AG04450 (cell line): Measurements from ENCODE around the gene TMEM218. TPM values are rescaled to one million over a fixed set of nuclear protein-coding genes. Genes with fewer than 3 reads are reported as not detected.

Source experiments
- CTCF ChIA-PET: fragments of 300-600, 350-600 bp; formaldehyde crosslinking; extraction: SDS; loops from one replicate; lab custom pipeline; 2022; ENCODE audit warnings: antibody characterized with exemption, inconsistent platforms; lab: Charles Lee
- POLR2A ChIA-PET: fragments of 350-600 bp; formaldehyde crosslinking; extraction: SDS; loops from one replicate; lab custom pipeline; 2021; ENCODE audit warnings: antibody characterized with exemption, inconsistent platforms; lab: Yijun Ruan, JAX
- DNase-seq: peaks from one replicate; pipeline ENCODE4 v3.0.0-alpha.2; 2011; ENCODE audit warnings: low read depth, low spot score
- H3K27ac ChIP-seq: one replicate; pipeline ENCODE4 v1.5.1; 2012; ENCODE audit warnings: low read depth, low read length, control low read depth
- H3K27me3 ChIP-seq: one replicate; pipeline ENCODE4 v1.6.0; 2012; ENCODE audit warnings: low read length; ENCODE audit not compliant: control insufficient read depth, insufficient read depth
- H3K4me3 ChIP-seq: 2 replicates; pipeline ENCODE4 v1.5.1; 2011; ENCODE audit warnings: mild to moderate bottlenecking, low read depth, low read length, control low read depth
- H3K9me3 ChIP-seq: 2 replicates; pipeline ENCODE4 v1.5.1; 2012; ENCODE audit warnings: low read length; ENCODE audit not compliant: control insufficient read depth, insufficient read depth
- polyA minus RNA-seq: library from RNA; depleted of rRNA, polyadenylated mRNA; stranded (reverse); fragments of >200 nt; gene quantifications from 2 replicates; pipeline ENCODE4 v1.2.3, GENCODE V29; 2011; rRNA and poly(A)+ RNA removed
- polyA plus RNA-seq: library from polyadenylated mRNA; depleted of rRNA; stranded (reverse); fragments of >200 nt; gene quantifications from 2 replicates; pipeline ENCODE4 v1.2.3, GENCODE V29; 2011; rRNA removed
- TF ChIP-seq, protein P1 (sequence below): IDR thresholded peaks from 2 replicates; pipeline ENCODE4 v1.5.1; 2011; ENCODE audit warnings: low read depth, low read length, control low read depth, inconsistent platforms

TMEM218 gene
- polyA plus RNA-seq (28.4 and 29.9 TPM in 2 replicates), polyA minus RNA-seq (12.0 and 13.2 TPM in 2 replicates)

DNA sequence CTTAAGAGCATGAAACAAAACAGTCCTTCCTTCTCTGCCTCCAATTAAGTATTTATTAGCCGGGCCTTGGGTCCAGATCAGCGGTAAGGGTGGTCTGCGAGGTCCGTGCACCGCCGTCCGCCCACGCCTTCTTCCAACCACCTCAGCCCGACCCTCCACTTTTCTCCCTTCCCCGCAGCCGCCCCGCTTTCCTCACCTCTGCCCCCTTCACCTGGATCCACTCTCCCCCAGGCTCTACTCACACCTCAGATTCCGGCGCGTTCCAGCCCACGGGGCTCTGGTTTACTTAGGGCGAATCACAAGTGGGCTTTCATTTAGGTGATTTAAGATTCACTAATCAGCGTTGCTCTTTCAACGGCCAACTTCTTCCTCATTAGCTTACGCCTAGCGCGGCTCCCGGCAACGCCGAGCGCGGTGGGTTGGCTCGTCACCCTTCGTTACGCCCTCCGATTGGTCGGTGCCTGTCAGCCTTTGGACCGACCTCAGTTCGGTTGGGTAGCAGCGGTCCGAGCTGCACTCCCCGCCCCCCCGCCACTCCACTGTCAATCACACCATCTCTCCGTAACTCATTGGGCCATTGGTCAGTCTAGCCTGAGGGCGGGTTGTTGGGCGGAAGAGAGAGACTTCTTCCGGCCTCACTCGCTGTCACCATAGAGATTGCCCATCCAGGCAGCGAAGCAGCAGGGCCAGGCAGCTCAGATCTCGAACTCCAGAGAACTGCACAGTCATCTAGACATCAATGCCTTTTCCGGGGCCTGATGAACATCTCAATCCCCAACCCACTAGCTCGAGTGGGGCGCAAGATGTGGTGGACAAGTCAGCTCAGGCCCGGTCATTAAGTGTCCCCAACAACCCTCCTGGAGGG is at the start of gene TMEM218:
Gene TMEM218, minus strand, starts transcription at position 284 of the 865 bp plus-strand sequence. CDS start 9,385 bp downstream, outside the sequence.
- Histone ChIP-seq H3K4me3 (peak within 1 kb of the TSS; percentile 93), H3K9me3 (no peaks in the 10 kb centered on the region; the same call in 1 of the 2 replicates), H3K27ac (peak within 1 kb of the TSS; percentile 54), H3K27me3 (no peaks in the 10 kb centered on the region)
- CTCF ChIA-PET, result interaction anchor here (0.6 to 2.4 kb wide), 12 partner anchors 13 to 1815 kb away, joined by 3 to 17 read pairs (median 3); no protein-coding TSS in a partner anchor
- peak; percentile 99 for DNase-seq
- TF ChIP-seq, protein P1, sequence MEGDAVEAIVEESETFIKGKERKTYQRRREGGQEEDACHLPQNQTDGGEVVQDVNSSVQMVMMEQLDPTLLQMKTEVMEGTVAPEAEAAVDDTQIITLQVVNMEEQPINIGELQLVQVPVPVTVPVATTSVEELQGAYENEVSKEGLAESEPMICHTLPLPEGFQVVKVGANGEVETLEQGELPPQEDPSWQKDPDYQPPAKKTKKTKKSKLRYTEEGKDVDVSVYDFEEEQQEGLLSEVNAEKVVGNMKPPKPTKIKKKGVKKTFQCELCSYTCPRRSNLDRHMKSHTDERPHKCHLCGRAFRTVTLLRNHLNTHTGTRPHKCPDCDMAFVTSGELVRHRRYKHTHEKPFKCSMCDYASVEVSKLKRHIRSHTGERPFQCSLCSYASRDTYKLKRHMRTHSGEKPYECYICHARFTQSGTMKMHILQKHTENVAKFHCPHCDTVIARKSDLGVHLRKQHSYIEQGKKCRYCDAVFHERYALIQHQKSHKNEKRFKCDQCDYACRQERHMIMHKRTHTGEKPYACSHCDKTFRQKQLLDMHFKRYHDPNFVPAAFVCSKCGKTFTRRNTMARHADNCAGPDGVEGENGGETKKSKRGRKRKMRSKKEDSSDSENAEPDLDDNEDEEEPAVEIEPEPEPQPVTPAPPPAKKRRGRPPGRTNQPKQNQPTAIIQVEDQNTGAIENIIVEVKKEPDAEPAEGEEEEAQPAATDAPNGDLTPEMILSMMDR, result no peak
- POLR2A ChIA-PET, result interaction anchor here (0.8 to 1.3 kb wide), 5 partner anchors 17 to 286 kb away, joined by 3 to 4 read pairs (median 3); no protein-coding TSS in a partner anchor

DNA sequence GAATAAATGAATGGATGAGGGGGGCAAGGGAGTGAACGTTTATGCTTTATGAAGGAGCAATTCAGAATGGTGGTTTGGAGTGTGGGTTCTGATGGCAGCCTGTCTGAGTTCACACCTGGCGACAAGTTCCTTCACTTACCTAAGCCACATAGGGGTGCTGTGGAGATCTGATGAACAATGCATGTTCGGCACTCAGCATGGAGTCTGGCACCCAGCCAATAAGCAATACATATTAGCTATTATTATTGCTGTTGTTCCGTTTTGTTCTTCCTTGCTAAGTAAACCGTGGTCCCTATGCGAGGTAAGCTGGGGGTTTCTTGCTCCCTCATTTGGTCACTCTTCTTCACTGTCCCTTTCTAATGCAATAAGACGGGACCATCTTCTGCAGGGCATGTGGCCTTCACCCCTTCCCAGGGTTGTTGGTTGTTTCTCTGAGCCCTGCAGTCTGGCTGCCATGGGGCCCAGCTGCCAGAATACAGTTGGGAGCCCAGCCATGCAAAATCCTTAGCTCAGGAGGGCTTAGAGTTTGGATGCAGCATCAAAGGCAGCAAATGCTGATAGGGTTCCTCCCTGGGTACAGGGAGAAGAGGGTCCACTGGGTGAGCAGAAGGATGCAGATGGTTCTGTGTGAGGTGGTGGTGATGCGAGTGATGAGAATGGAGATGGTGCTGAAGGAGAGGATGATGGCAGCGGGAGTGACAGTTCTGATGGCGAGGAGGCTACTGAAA is 46.7 kb upstream of the TMEM218 start:
- no peak overlapping the region for H3K27ac ChIP-seq
- no peak for DNase-seq
- H3K27me3 ChIP-seq, result peaks cover 18% of the 10 kb centered on the region
- no peaks in the 10 kb centered on the region for H3K9me3 ChIP-seq
- H3K4me3 ChIP-seq, result no peak overlapping the region
- CTCF ChIA-PET, result interaction anchor here (1.3 to 2.5 kb wide), 4 partner anchors 17 to 247 kb away, joined by 3 to 12 read pairs (median 6); no protein-coding TSS in a partner anchor
- TF ChIP-seq, protein P1, result no peak
- POLR2A ChIA-PET, result no interaction called here

DNA sequence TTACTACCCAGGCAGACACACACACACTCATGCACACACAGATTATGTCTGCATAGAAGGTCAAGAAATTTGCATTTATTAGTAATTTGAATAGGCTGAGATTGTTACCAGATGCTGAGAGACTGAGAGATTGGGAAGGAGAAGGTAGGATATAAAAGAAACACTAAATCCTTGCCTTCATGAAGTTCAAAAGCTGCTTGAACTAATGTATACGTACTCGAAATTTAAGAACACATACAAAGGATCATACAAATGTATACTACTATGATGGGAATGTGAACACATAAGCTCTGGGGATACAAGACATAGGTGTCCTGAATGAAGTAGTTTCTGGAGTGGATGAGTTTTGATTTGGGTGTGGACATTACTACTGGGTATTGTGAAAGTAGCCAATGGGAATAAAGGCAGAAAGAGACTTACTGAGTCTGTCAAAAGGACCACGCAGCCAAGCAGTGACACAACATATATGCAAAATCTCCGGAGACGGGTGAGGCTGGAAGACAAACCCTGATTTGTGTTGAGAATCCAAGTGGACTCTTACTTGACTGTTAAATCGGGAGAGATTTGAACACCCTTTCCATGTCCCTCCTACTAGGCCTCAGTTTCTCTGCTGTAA is 45.8 kb upstream of the TMEM218 start:
- DNase-seq, result no peak
- Histone ChIP-seq H3K9me3 (no peaks in the 10 kb centered on the region), H3K27me3 (peaks cover 19% of the 10 kb centered on the region), H3K4me3 (no peak overlapping the region), H3K27ac (no peak overlapping the region)
- ChIA-PET CTCF (interaction anchor here (1.3 to 2.5 kb wide), 3 partner anchors 15 to 188 kb away, joined by 4 to 12 read pairs (median 8); no protein-coding TSS in a partner anchor), POLR2A (no interaction called here)
- TF ChIP-seq, protein P1, result no peak

DNA sequence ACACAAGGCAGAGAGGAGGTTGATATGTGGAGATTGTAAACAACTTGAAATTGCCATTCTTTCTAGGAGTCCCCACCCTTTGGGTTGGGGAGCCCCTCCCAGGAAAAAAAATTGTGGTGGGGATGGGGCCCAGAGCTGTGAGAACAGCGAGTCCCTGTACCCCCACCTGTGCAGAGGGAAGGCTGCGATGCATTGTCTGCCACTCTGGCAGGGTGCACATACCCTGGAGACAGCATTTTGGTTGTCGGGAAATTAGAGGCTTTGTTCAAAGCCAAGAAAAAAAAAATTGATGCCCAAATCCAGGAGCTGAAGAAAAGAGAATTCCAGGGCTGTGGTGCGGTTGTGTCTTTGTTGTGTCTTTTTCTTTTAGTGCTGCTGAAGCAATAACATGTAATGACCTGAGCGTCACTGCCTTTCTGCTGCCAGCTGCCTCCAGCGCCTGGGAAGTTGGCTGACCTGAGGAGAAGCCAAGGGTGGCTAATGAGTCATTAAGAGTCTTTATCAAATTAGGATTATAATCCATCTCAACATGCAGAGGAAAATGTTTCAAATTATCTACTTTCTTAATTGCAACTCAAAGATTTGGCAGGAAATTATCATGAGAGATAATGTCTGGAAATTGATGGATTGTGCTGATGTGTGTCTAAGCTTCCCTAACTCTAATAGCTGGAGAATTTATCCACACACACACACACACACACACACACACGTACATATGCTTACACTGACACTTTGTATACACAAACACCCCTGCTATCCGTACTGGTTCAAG is 45.1 kb upstream of the TMEM218 start:
- CTCF ChIA-PET, result interaction anchor here (1.3 to 2.5 kb wide), 3 partner anchors 14 to 189 kb away, joined by 4 to 12 read pairs (median 8); no protein-coding TSS in a partner anchor
- Histone ChIP-seq H3K27me3 (peaks cover 23% of the 10 kb centered on the region), H3K4me3 (no peak overlapping the region), H3K9me3 (no peaks in the 10 kb centered on the region), H3K27ac (no peak overlapping the region)
- TF ChIP-seq, protein P1, result no peak
- DNase-seq, result no peak
- POLR2A ChIA-PET, result no interaction called here
